OCI-LY1 (cell line): ENCODE results near the gene JPT2.

ENCODE experiments used
- H2AFZ ChIP-seq: fragments of 200-600 bp; sonication (generic), shearing (Covaris generic); 2 replicates; pipeline ENCODE4 v1.6.0; 2014; ENCODE audit warnings: antibody characterized with exemption, mild to moderate bottlenecking, low read length
- H3F3A ChIP-seq: fragments of 200-600 bp; sonication (generic), shearing (Covaris generic); 2 replicates; pipeline ENCODE4 v1.6.0; 2014; ENCODE audit warnings: mild to moderate bottlenecking, antibody characterized with exemption, low read length, moderate library complexity; ENCODE audit not compliant: insufficient read depth
- H3K27ac ChIP-seq: fragments of 200-600 bp; sonication (generic); 2 replicates; pipeline ENCODE4 v1.5.1; 2014; ENCODE audit warnings: low read length, mixed run types, mild to moderate bottlenecking, low read depth; ENCODE audit not compliant: poor library complexity, severe bottlenecking
- H3K27me3 ChIP-seq: fragments of 200-600 bp; sonication (generic); 2 replicates; pipeline ENCODE4 v1.6.0; 2014; ENCODE audit warnings: antibody characterized with exemption, mild to moderate bottlenecking, low read length, moderate library complexity; ENCODE audit not compliant: insufficient read depth
- H3K36me3 ChIP-seq: fragments of 200-600 bp; sonication (generic); 2 replicates; pipeline ENCODE4 v1.6.1; 2014; ENCODE audit warnings: mild to moderate bottlenecking, antibody characterized with exemption, low read length, moderate library complexity, mixed read lengths; ENCODE audit not compliant: insufficient read depth
- H3K4me1 ChIP-seq: fragments of 200-600 bp; sonication (generic); 2 replicates; pipeline ENCODE4 v1.5.1; 2014; ENCODE audit warnings: mild to moderate bottlenecking, low read length, moderate library complexity; ENCODE audit not compliant: insufficient read depth, severe bottlenecking
- H3K4me2 ChIP-seq: fragments of 200-600 bp; sonication (generic), shearing (Covaris generic); 2 replicates; pipeline ENCODE4 v1.6.1; 2014; ENCODE audit warnings: low read length
- H3K4me3 ChIP-seq: fragments of 200-600 bp; sonication (generic); 2 replicates; pipeline ENCODE4 v1.5.1; 2014; ENCODE audit warnings: low read length, low read depth, mild to moderate bottlenecking, mixed read lengths; ENCODE audit not compliant: poor library complexity, severe bottlenecking
- H3K79me2 ChIP-seq: fragments of 200-600 bp; shearing (Covaris generic); 2 replicates; pipeline ENCODE4 v1.6.1; 2016; ENCODE audit warnings: mixed run types, low read length, mixed read lengths; ENCODE audit not compliant: insufficient read depth
- H3K9ac ChIP-seq: fragments of 200-600 bp; sonication (generic), shearing (Covaris generic); 2 replicates; pipeline ENCODE4 v1.6.1; 2014; ENCODE audit warnings: mild to moderate bottlenecking, low read length, mixed read lengths
- H3K9me2 ChIP-seq: fragments of 200-600 bp; sonication (generic), shearing (Covaris generic); 2 replicates; pipeline ENCODE4 v1.6.1; 2014; ENCODE audit warnings: low read depth, mild to moderate bottlenecking, low read length, mixed read lengths
- H3K9me3 ChIP-seq: fragments of 200-600 bp; shearing (Covaris generic); 2 replicates; pipeline ENCODE4 v1.6.1; 2014; ENCODE audit warnings: low read length, mixed read lengths
- H4K20me1 ChIP-seq: fragments of 200-600 bp; sonication (generic), shearing (Covaris generic); 2 replicates; pipeline ENCODE4 v1.6.0; 2016; ENCODE audit warnings: mild to moderate bottlenecking, low read length; ENCODE audit not compliant: insufficient read depth
- EZH2 ChIP-seq: fragments of 200-600 bp; sonication (generic), shearing (Covaris generic); IDR thresholded peaks from 2 replicates; pipeline ENCODE4 v1.8.0; 2017; ENCODE audit warnings: borderline replicate concordance, mixed run types, mild to moderate bottlenecking, antibody characterized with exemption, low read length, moderate library complexity, mixed read lengths
- TF ChIP-seq, protein P1 (sequence below): fragments of 200-600 bp; sonication (generic), shearing (Covaris generic); IDR thresholded peaks from 2 replicates; pipeline ENCODE4 v1.5.1; 2017; ENCODE audit warnings: mild to moderate bottlenecking, antibody characterized with exemption, low read length, moderate library complexity, mixed read lengths

Gene JPT2

DNA sequence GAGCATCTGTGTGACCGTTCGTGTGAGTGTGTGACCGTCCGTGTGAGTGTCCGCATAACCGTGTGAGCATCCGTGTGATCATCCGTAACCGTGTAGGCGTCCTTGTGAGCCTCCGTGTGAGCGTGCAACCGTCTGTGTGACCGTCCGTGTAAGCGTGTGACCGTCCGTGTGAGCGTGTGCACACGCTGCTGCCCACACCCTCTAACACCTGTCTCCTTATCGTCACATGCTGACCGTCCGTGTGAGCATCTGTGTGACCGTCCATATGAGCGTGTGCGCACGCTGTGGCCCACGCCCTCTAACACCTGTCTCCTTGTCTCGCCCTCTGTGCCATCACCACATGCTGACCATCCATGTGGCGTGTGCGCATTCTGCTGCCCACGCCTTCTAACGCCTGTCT, 62.2 kb downstream of the JPT2 start:
- no peak for TF ChIP-seq EZH2
- TF ChIP-seq, protein P1, sequence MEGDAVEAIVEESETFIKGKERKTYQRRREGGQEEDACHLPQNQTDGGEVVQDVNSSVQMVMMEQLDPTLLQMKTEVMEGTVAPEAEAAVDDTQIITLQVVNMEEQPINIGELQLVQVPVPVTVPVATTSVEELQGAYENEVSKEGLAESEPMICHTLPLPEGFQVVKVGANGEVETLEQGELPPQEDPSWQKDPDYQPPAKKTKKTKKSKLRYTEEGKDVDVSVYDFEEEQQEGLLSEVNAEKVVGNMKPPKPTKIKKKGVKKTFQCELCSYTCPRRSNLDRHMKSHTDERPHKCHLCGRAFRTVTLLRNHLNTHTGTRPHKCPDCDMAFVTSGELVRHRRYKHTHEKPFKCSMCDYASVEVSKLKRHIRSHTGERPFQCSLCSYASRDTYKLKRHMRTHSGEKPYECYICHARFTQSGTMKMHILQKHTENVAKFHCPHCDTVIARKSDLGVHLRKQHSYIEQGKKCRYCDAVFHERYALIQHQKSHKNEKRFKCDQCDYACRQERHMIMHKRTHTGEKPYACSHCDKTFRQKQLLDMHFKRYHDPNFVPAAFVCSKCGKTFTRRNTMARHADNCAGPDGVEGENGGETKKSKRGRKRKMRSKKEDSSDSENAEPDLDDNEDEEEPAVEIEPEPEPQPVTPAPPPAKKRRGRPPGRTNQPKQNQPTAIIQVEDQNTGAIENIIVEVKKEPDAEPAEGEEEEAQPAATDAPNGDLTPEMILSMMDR: no peak
- peaks cover 23% of the 10 kb centered on the region for H3K36me3 ChIP-seq
- no peaks in the 10 kb centered on the region for H4K20me1 ChIP-seq
- H3K9me2 ChIP-seq: no peaks in the 10 kb centered on the region
- no peaks in the 10 kb centered on the region for H3K4me1 ChIP-seq
- no peaks in the 10 kb centered on the region for H3K27me3 ChIP-seq
- H3K4me2 ChIP-seq: no peak overlapping the region
- peaks cover 16% of the 10 kb centered on the region for H3F3A ChIP-seq
- H3K9ac ChIP-seq: no peak overlapping the region
- no peaks in the 10 kb centered on the region for H3K9me3 ChIP-seq
- H2AFZ ChIP-seq: no peak overlapping the region
- H3K27ac ChIP-seq: no peak overlapping the region
- H3K4me3 ChIP-seq: no peak overlapping the region
- no peaks in the 10 kb centered on the region for H3K79me2 ChIP-seq

DNA sequence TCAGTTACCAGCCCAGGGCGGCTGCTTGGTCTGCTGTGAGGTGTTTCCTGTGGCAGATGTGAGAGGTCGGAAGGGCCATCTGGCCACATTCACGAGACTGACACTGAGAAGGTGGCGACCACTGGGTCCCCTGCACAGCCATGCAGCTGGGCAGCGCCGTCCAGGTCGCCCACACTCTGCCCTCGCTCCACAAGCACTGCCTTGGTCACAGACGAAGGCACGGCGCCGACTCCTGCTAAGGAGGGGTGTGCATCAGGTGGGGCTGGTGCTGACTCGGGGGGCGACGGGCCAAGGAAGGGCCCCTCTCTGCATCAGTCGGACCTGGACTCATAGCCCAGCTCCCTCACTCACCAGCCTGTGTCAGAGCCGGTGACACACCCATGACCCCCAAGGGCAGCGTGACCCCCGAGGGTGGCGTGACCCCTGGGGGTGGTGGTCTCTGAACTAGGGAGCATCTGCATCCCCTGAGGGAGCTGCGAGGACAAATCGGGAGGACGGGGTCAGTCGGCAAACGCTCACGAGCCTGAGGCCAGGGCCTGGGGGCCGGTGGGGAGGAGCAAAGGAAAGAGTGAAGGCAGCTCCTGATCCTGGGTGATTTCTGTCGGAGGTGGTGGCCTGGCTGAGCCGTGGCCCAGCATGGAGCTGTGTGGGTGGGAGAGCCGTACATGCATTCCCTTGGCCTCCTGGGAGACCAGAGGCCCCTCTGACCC, 62.9 kb downstream of the JPT2 start:
- H3K27me3 ChIP-seq: no peaks in the 10 kb centered on the region
- no peak overlapping the region for H2AFZ ChIP-seq
- peaks cover 16% of the 10 kb centered on the region for H3F3A ChIP-seq
- H3K9me3 ChIP-seq: no peaks in the 10 kb centered on the region
- no peak overlapping the region for H3K27ac ChIP-seq
- H3K9ac ChIP-seq: no peak overlapping the region
- H3K36me3 ChIP-seq: peaks cover 27% of the 10 kb centered on the region
- H3K4me2 ChIP-seq: no peak overlapping the region
- no peaks in the 10 kb centered on the region for H4K20me1 ChIP-seq
- no peak for TF ChIP-seq EZH2
- TF ChIP-seq, protein P1: no peak
- no peaks in the 10 kb centered on the region for H3K79me2 ChIP-seq
- no peaks in the 10 kb centered on the region for H3K4me1 ChIP-seq
- no peaks in the 10 kb centered on the region for H3K9me2 ChIP-seq
- H3K4me3 ChIP-seq: no peak overlapping the region

DNA sequence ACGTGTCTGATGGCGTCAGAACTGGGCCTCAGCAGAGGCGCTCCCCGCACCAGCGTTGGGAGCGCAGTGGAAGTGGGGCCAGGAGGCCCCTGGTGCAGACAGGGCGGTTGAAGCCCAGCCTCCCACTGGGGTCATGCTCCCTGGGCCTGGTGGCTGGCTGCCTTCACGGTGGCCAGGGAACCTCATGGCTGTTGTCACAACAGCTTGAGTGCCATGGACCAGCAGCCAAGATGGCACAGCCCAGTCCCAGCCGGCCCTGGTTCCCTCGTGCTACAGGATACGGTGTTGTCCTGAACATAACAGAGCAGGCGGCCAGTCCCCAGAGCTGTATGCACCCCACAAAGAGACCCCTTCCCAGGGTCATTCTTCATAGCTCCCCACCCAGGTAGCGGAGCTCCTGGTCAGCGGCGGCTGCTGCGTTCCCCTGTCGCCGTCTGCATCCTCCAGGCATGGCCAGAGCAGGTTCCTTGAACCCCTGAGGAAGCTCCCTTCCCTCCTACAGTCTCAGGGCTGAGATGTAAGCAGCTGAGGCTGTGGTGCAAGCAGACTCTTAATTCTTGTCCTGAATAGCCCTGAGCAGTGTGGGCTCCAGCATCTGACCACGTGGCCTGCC, 63.6 kb downstream of the JPT2 start:
- H3K4me2 ChIP-seq: no peak overlapping the region
- no peaks in the 10 kb centered on the region for H3K9me3 ChIP-seq
- no peak overlapping the region for H3K27ac ChIP-seq
- H2AFZ ChIP-seq: no peak overlapping the region
- H3K4me3 ChIP-seq: no peak overlapping the region
- H3K36me3 ChIP-seq: peaks cover 31% of the 10 kb centered on the region
- H3K4me1 ChIP-seq: no peaks in the 10 kb centered on the region
- no peaks in the 10 kb centered on the region for H4K20me1 ChIP-seq
- H3F3A ChIP-seq: peaks cover 13% of the 10 kb centered on the region
- no peaks in the 10 kb centered on the region for H3K9me2 ChIP-seq
- H3K27me3 ChIP-seq: no peaks in the 10 kb centered on the region
- TF ChIP-seq EZH2: no peak
- TF ChIP-seq, protein P1: no peak
- H3K79me2 ChIP-seq: no peaks in the 10 kb centered on the region
- H3K9ac ChIP-seq: no peak overlapping the region
